ENCODE results near the gene CTTNBP2. TPM values are rescaled to one million over a fixed set of nuclear protein-coding genes. Genes with fewer than 3 reads are reported as not detected.

CTTNBP2 gene
- total RNA-seq, 1 donor from 2014 or later, result 9.5 TPM

- Mint-ChIP-seq H3K4me1 (ENCODE audit: low read depth) (peaks cover 9% of the 10 kb centered on the region), H3K4me3 (ENCODE audit: low read depth) (no peak overlapping the region)
Measured at GRCh38 chr7:117837841-117838240, 35.4 kb downstream of the CTTNBP2 start.

DNA sequence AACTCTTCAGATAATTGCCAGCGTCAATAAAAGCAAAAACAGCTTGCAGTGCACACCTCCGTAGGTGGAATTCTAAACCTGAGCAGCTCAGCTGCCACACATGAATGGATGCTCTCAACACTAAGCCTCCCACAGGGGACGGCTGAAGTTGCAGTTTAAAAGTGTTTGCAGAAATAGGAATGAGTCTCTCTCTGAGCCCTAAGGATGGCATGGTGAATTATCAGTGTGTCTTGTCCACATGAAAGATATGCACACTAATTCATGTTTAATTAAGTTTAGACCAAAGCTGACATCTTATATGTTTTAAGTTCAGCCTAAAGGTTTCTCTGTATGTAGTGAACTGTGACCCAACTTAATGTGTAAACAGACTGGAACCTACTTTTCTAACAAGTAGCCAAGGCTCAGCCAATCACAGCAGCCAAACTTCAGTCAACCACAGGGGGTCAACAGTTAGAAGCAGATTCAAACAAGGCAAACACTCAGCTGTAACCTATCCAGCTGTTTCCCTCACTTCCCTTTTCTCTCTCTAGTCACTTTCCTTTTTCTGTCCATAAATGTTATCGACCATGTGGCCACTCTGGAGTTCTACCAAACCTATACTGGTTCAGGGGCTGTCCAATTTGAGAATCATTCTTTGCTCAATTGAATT, 38.1 kb downstream of the CTTNBP2 start:
- no peak overlapping the region for H3K27ac Mint-ChIP-seq
- no peak overlapping the region for H3K4me3 Mint-ChIP-seq (ENCODE audit: low read depth)
- H3K4me1 Mint-ChIP-seq (ENCODE audit: low read depth), result peaks cover 9% of the 10 kb centered on the region
- H3K36me3 Mint-ChIP-seq (ENCODE audit: insufficient read depth), result peaks cover 7% of the 10 kb centered on the region
- no peak for DNase-seq (ENCODE audit: low spot score, unreplicated experiment)
- TF ChIP-seq CTCF (IDR thresholded peaks at IDR 0.05; ENCODE audit: unreplicated experiment), result no peak
- H3K9me3 Mint-ChIP-seq (ENCODE audit: low read depth), result peaks cover 4% of the 10 kb centered on the region
- no peaks in the 10 kb centered on the region for H3K27me3 Mint-ChIP-seq

More at GRCh38 chr7:117837841-117838240, 35.4 kb downstream of the CTTNBP2 start:
- Mint-ChIP-seq H3K9me3 (ENCODE audit: low read depth) (peaks cover 5% of the 10 kb centered on the region), H3K27ac (no peak overlapping the region), H3K27me3 (no peaks in the 10 kb centered on the region), H3K36me3 (ENCODE audit: insufficient read depth) (peaks cover 10% of the 10 kb centered on the region)
- TF ChIP-seq CTCF (IDR thresholded peaks at IDR 0.05; ENCODE audit: unreplicated experiment), result no peak
- no peak for DNase-seq (ENCODE audit: low spot score, unreplicated experiment)

GRCh38 chr7:117830422-117830954, 42.8 kb downstream of the CTTNBP2 start:
- Mint-ChIP-seq H3K9me3 (ENCODE audit: low read depth) (peaks cover 4% of the 10 kb centered on the region), H3K4me1 (ENCODE audit: low read depth) (peaks cover 10% of the 10 kb centered on the region), H3K27ac (no peak overlapping the region), H3K4me3 (ENCODE audit: low read depth) (no peak overlapping the region), H3K27me3 (no peaks in the 10 kb centered on the region), H3K36me3 (ENCODE audit: insufficient read depth) (peaks cover 2% of the 10 kb centered on the region)
- no peak for TF ChIP-seq CTCF (IDR thresholded peaks at IDR 0.05; ENCODE audit: unreplicated experiment)
- no peak for DNase-seq (ENCODE audit: low spot score, unreplicated experiment)

DNA sequence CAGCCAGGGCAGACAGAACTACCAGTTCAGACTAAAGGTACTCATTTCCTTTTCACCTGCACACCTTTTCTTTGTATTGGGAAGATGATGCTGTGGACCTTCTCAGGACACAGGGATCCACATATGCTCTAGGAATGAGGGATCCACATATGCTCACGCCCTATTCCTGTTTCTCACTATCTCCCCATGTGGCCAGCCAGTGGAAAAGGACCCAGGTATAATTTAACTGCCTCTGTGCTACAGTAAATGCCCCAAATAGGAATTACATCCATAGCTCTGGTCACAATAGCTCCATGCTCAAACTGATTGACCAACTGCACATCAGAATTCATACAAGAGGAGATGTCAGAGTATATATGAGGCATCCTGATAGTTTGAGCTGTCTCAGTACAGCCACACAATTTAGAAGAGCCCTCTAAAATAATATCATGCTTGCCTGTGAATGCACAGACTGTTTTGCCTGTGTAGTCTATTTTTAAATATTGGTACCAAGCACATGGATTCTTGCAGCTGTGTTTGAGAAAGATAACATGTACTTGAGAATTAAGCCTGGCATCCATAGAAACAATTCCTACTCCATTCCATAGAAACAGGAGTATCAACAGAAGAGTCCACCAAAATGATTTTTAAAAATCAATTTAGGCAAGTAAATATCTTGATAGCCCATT, 43.7 kb downstream of the CTTNBP2 start:
- peaks cover 4% of the 10 kb centered on the region for H3K9me3 Mint-ChIP-seq (ENCODE audit: low read depth)
- DNase-seq (ENCODE audit: low spot score, unreplicated experiment), result no peak
- TF ChIP-seq CTCF (IDR thresholded peaks at IDR 0.05; ENCODE audit: unreplicated experiment), result no peak
- no peak overlapping the region for H3K4me3 Mint-ChIP-seq (ENCODE audit: low read depth)
- peaks cover 2% of the 10 kb centered on the region for H3K36me3 Mint-ChIP-seq (ENCODE audit: insufficient read depth)
- no peaks in the 10 kb centered on the region for H3K27me3 Mint-ChIP-seq
- H3K27ac Mint-ChIP-seq, result no peak overlapping the region
- H3K4me1 Mint-ChIP-seq (ENCODE audit: low read depth), result peaks cover 8% of the 10 kb centered on the region

- Mint-ChIP-seq H3K27me3 (no peaks in the 10 kb centered on the region), H3K4me1 (ENCODE audit: low read depth) (peaks cover 8% of the 10 kb centered on the region), H3K36me3 (ENCODE audit: insufficient read depth) (peaks cover 2% of the 10 kb centered on the region), H3K9me3 (ENCODE audit: low read depth) (peaks cover 4% of the 10 kb centered on the region), H3K4me3 (ENCODE audit: low read depth) (no peak overlapping the region), H3K27ac (no peak overlapping the region)
- no peak for DNase-seq (ENCODE audit: low spot score, unreplicated experiment)
- no peak for TF ChIP-seq CTCF (IDR thresholded peaks at IDR 0.05; ENCODE audit: unreplicated experiment)
Measured at GRCh38 chr7:117828825-117829224, 44.4 kb downstream of the CTTNBP2 start.
